Frontal cortex (tissue), 4 donors: ENCODE data around the gene ASB18. TPM values are rescaled to one million over a fixed set of nuclear protein-coding genes. Genes with fewer than 3 reads are reported as not detected.

Experiments used
- DNase-seq, 2 donors: peaks; one replicate each; pipeline ENCODE4 v3.0.0; 2012; ENCODE audit warnings: low spot score in 2 of 2
- FAIRE-seq: peaks from 2 replicates; lab custom pipeline; 2012; peaks lifted over from hg19 to GRCh38; lab: Jason Lieb, UNC
- total RNA-seq: library from RNA; depleted of rRNA; stranded (reverse); fragments of >200 nt; gene quantifications from one replicate; pipeline ENCODE4 v1.2.3, GENCODE V29; 2014
- donor health status: control.
- donor health status: control.
- donor health status: control.

Gene ASB18
- total RNA-seq, 1 donor from 2014 or later = 0.82 TPM

- FAIRE-seq = no peak
Observed at GRCh38 chr2:236249066-236249465, 15.1 kb downstream of the ASB18 start.

GRCh38 chr2:236246711-236247246, 17.4 kb downstream of the ASB18 start:
- FAIRE-seq (no peak), DNase-seq (no peak)

More at GRCh38 chr2:236249066-236249465, 15.1 kb downstream of the ASB18 start:
- DNase-seq = no peak

DNA sequence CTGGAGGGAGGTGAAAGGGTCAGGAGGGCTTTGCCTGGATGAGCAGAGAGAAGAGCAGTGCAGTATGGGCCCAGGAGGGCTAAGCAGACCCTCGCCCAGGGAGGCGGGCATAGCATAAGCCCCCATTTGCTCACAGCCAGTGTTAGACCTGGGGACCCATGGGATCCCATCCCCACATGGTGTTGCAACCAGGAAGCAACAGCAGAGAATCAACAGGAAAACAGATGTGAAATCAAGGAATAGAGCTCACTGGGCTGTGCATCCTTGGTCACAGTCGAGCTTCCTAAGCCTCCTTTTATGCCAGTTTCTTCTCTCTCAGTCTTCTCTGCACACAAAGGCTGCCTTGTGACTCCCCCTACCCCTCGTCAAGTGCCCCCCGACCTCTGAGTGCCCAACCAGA, 19.9 kb downstream of the ASB18 start:
- no peak for DNase-seq
- no peak for FAIRE-seq

DNA sequence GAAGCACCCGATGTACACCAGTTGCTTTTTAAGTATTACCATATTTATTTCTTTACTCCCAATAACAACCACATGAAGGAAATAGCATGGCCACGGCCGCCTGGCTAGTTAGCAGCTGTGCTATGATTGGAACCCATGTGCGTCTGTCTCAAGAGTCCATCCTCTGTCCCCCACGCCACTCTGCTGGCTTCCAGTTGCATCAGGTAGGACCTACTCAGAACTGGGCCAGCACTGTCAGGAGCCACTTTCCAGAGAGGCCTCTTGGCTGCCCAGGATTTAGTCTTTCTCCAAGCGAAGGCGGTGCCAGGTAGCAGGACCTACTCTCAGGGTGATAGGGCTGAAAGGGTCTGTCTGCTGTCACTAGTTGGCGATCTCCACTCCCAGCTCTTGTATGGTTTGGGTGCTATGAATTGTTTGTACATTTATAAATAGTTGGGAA, 22.1 kb downstream of the ASB18 start:
- no peak for DNase-seq
- FAIRE-seq = no peak

DNA sequence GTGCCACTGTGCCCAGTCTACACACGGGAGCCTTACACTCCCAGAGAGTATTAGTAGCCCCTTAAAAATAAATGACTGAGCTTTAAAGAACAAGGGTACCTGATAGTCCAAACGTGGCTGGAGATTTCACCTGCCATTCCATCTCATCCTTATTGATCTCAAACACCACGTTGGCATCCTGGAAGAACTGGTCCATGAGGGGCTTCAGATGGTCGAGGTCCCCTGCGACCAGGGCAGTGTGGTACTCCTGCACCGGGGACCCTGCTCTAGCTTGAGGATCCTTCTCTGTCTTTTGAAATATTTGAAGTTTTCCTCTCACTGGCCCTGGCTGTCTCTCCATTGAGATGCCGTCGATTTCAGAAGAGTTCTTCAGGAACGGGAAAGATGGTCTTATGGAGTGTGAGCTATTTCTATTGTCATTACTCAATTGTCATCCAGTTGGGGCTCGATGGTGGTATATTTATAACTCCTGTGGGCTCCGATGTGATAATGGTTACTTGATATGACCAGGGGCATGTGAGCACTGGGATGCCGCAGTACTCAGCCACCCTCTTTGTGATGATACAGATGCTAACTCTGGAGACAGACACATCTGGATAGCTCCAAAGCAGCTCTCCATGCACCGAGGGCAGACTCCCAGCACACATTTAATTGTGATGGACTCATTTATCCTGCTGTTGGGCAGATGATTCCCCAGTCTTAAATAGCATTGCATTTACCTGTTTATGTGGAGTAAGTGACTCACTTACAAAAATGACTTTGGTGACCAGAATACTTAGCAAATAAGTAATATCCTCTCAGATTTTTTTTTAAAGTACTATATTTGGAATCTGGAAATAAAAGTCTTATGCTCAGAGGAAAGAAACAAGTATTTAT, 22.8 kb downstream of the ASB18 start:
- DNase-seq (no peak), FAIRE-seq (no peak)

- no peak for FAIRE-seq
- no peak for DNase-seq
Observed at GRCh38 chr2:236240228-236240990, 23.8 kb downstream of the ASB18 start.

GRCh38 chr2:236239276-236240065, 24.7 kb downstream of the ASB18 start:
- FAIRE-seq (no peak), DNase-seq (no peak)

DNA sequence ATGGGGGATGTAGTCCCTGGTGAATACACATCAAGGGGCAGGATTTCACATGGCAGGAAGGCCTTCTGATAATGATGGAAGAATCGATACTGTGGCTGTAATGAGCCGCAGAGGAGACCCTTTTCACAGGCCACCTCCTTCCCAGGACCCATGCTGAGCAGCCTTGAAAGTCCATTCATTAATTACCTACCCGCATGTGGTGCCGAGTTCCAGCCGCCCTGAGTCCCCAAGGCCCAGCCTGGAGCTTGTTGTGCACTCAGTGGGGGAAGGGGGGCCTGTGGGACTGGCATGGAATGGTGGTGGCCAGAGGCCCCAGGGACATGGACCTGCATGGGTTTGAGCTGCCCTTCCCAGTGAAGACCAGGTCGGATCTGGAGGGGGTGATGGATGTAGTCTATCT, 25.5 kb downstream of the ASB18 start:
- FAIRE-seq = no peak
- no peak for DNase-seq

DNA sequence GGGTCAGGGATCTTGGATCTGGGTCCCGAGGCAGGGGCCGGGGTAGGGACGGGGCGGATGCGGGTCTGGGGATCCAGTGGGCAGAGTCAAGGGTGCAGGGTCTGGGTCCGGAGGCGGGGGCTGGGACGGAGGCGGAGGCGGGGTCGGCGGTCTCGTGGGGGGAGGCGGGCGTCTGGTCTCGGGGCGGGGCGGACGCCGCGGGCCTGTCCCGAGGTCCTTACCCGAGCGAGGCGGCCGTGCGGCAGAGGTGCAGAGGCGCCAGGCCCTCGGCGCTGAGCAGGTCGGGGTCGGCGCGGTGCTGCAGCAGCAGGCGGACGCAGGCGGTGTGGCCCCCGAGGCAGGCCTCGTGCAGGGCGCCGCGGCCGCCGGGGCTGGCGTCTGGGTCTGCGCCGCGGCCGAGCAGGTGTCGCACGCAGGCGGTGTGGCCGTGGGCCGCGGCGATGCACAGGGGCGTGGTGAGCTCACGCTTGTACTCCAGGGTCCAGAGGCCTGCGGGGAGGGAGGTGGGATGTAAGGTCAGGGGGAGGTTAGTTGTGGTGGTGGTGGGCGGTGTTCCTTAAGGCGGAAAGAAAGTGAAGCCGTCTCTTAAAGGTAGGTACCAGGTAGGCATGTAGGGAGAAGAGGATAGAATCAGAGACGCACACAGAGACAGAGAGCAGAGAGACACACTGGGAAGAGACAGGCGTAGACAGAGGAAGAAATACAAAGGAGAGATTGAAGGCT, 26.6 kb downstream of the ASB18 start:
- FAIRE-seq (no peak), DNase-seq (no peak)

GRCh38 chr2:236236559-236237452, 27.4 kb downstream of the ASB18 start:
- no peak for DNase-seq
- FAIRE-seq = no peak

- DNase-seq = no peak
- FAIRE-seq = no peak
Observed at GRCh38 chr2:236229186-236229585, 35.0 kb downstream of the ASB18 start.

DNA sequence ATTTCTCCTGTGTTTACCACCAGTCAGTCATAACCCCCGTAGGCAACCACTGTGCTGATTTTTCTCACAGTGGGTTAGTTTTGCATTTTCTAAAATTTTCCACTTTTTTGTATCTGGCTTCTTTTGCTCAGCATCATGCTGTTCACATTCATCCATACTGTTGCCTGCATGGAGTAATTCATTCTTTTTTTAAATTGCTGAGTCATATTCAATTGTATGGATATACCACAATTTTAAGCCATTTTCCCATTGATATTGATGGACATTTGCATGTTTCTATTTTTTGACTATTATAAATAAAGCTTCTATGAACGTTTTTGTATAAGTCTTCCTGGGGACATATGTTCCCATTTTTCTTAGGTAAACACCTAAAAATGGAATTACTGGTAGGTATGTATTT, 40.5 kb downstream of the ASB18 start:
- DNase-seq (no peak), FAIRE-seq (no peak)

GRCh38 chr2:236221798-236222197, 42.4 kb downstream of the ASB18 start:
- FAIRE-seq = no peak
- DNase-seq = no peak

DNA sequence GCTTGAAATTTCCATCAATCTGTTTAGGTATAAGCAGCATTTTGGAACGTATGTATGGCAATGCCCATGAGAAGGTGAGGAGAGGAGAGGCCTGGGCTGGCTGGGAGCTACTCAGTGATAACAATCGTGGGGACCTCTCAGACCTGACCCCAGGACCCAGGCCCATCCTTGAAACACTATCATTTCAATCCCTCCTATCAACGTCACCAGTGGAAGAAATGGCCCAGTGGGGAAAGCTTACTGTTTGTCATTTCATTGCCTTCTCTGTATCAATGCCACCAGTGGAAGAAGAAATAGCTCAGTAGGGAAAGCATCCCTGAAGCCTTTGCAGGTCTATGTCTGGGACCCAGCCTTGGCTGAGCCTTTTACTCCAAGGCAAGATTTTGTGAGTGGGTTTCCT, 44.8 kb downstream of the ASB18 start:
- DNase-seq (no peak), FAIRE-seq (no peak)

GRCh38 chr2:236217926-236218325, 46.3 kb downstream of the ASB18 start:
- DNase-seq (no peak), FAIRE-seq (no peak)

DNA sequence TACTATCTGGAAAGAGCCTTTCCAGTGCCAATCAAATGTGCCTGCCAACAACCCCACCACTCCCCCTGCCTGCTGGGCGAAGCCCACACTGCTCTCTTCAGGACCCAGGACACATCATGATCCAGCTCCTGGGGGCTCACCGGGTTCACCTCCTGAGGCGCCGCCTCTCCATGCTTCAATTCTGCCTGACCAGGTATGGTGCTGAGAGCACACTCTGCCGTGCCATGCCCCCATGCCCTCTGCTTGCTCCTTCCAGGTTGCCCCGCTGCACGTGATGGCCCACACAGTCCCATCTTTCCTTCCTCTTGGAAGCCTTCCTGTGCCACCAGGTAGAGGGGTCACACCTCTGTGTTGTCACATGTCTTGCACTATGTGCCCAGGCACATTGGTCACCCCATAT, 47.5 kb downstream of the ASB18 start:
- FAIRE-seq (no peak), DNase-seq (no peak)

GRCh38 chr2:236215761-236216333, 48.4 kb downstream of the ASB18 start:
- FAIRE-seq = no peak
- DNase-seq = no peak

DNA sequence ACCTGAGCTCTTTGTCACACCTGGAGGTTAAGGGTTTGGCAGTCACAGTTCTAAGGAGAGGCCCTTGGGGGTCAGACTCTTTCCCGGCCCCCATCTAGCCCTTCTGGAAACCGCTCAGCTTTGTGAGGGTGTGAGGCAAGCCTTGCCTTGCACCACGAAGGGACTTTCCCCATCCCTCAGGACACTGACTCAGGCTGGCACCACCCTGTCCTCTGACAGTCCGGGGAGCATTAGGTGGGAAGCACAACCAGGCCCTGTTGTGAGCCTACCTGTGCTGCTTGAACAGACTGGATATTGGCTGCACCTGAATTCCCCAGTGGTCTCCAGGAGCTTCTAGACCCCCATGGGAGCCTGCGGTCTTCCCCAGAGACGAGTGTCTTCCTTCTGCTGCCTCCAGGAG, 49.0 kb downstream of the ASB18 start:
- FAIRE-seq = no peak
- no peak for DNase-seq
